Measurements from ENCODE around the gene RIT1.
"Not testable (repeated sequence)": the region's sequence is repeated elsewhere in the genome, so short reads cannot be mapped to it uniquely, and the experiment has no call there.

The RIT1 gene

GRCh38 chr1:155913969-155914757 is 3.0 kb upstream of the RIT1 start:
- H3K4me3 ChIP-seq (ENCODE audit: low read depth, low read length) = no peak overlapping the region
- H3K36me3 ChIP-seq (ENCODE audit: insufficient read depth, low read length) = peaks cover 46% of the 10 kb centered on the region
- no peaks in the 10 kb centered on the region for H3K27me3 ChIP-seq (ENCODE audit: insufficient read depth, low read length)
- no peak overlapping the region for H2AFZ ChIP-seq (ENCODE audit: low read length, unreplicated experiment)
- peaks cover 16% of the 10 kb centered on the region for H3K79me2 ChIP-seq (ENCODE audit: control insufficient read depth, insufficient read depth, low read length, unreplicated experiment)
- H3K4me1 ChIP-seq (ENCODE audit: control insufficient read depth, insufficient read depth, low read length, unreplicated experiment) = peaks cover 10% of the 10 kb centered on the region
- peak overlapping the region; percentile 27; the same call in 1 of the 2 replicates for H3K27ac ChIP-seq (ENCODE audit: low read depth, low read length)

- peaks cover 19% of the 10 kb centered on the region for H3K79me2 ChIP-seq (ENCODE audit: control insufficient read depth, insufficient read depth, low read length, unreplicated experiment)
- peaks cover 10% of the 10 kb centered on the region for H3K4me1 ChIP-seq (ENCODE audit: control insufficient read depth, insufficient read depth, low read length, unreplicated experiment)
- no peaks in the 10 kb centered on the region for H3K27me3 ChIP-seq (ENCODE audit: insufficient read depth, low read length)
- H2AFZ ChIP-seq (ENCODE audit: low read length, unreplicated experiment) = no peak overlapping the region
- H3K27ac ChIP-seq (ENCODE audit: low read depth, low read length) = peak overlapping the region; percentile 86
- H3K36me3 ChIP-seq (ENCODE audit: insufficient read depth, low read length) = peaks cover 31% of the 10 kb centered on the region
- H3K4me3 ChIP-seq (ENCODE audit: low read depth, low read length) = peak overlapping the region; percentile 92; the same call in 1 of the 2 replicates
Measured at GRCh38 chr1:155912056-155912536, 947 bp upstream of the RIT1 start.

DNA sequence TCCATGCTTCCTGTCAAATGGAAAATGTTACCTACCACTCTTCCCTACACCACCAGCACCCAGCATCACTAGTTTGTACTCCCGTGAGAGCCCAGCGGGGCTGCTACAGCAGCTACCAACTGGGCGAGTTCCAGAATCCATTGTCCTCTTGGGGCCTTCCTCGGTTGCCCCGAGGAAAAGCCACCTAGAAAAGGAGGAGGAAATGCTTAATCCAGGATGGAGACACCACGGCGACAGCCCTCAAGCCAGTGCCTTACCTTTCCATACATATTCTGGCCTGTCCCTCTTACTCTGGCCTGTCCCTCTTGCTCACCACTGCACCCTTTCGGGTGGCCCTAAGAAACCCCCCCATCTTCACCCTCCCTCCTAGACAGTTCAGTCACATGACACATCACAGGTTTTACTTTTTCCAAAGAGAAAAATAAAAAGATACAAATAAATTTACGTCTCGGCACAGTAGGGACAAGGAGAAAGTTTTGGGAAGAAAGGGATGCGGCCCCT is 478 bp downstream of the RIT1 start:
- Histone ChIP-seq H3K4me1 (ENCODE audit: control insufficient read depth, insufficient read depth, low read length, unreplicated experiment) (peaks cover 10% of the 10 kb centered on the region), H3K36me3 (ENCODE audit: insufficient read depth, low read length) (peaks cover 20% of the 10 kb centered on the region), H3K4me3 (ENCODE audit: low read depth, low read length) (peak overlapping the region; percentile 92), H3K27me3 (ENCODE audit: insufficient read depth, low read length) (no peaks in the 10 kb centered on the region), H3K79me2 (ENCODE audit: control insufficient read depth, insufficient read depth, low read length, unreplicated experiment) (peaks cover 19% of the 10 kb centered on the region), H3K27ac (ENCODE audit: low read depth, low read length) (peak overlapping the region; percentile 86), H2AFZ (ENCODE audit: low read length, unreplicated experiment) (no peak overlapping the region)

DNA sequence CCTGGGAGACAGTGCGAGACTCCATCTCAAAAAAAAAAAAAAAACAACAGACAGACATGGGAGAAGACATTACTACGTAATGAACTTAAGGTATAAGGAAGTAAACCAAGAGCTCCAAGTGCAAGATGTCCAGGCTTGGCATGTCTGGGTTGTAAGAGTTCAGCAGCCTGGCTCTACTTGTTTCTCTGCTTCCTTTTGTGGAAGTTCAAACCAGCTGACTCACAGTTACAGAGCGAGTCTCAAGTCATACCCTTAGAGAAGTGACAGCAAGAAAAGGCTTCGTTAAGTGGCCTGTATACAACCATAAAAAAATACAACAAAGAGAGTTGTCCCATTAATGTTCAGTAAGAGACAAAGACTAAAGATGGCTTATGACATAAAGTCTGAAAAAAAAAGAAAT is 1.3 kb downstream of the RIT1 start:
- Histone ChIP-seq H3K79me2 (ENCODE audit: control insufficient read depth, insufficient read depth, low read length, unreplicated experiment) (peaks cover 21% of the 10 kb centered on the region), H2AFZ (ENCODE audit: low read length, unreplicated experiment) (no peak overlapping the region), H3K27me3 (ENCODE audit: insufficient read depth, low read length) (no peaks in the 10 kb centered on the region), H3K4me1 (ENCODE audit: control insufficient read depth, insufficient read depth, low read length, unreplicated experiment) (peaks cover 10% of the 10 kb centered on the region), H3K27ac (ENCODE audit: low read depth, low read length) (peak overlapping the region; percentile 86), H3K36me3 (ENCODE audit: insufficient read depth, low read length) (peaks cover 23% of the 10 kb centered on the region), H3K4me3 (ENCODE audit: low read depth, low read length) (peak overlapping the region; percentile 92)

GRCh38 chr1:155904261-155904660 is 6.9 kb downstream of the RIT1 start:
- Histone ChIP-seq H2AFZ (ENCODE audit: low read length, unreplicated experiment) (no peak overlapping the region), H3K4me3 (ENCODE audit: low read depth, low read length) (no peak overlapping the region), H3K36me3 (ENCODE audit: insufficient read depth, low read length) (peaks cover 27% of the 10 kb centered on the region), H3K79me2 (ENCODE audit: control insufficient read depth, insufficient read depth, low read length, unreplicated experiment) (peaks cover 11% of the 10 kb centered on the region), H3K4me1 (ENCODE audit: control insufficient read depth, insufficient read depth, low read length, unreplicated experiment) (no peaks in the 10 kb centered on the region), H3K27me3 (ENCODE audit: insufficient read depth, low read length) (no peaks in the 10 kb centered on the region), H3K27ac (ENCODE audit: low read depth, low read length) (no peak overlapping the region)

GRCh38 chr1:155900161-155900560 is 11.0 kb downstream of the RIT1 start:
- H3K4me1 ChIP-seq (ENCODE audit: control insufficient read depth, insufficient read depth, low read length, unreplicated experiment) = peaks cover 4% of the 10 kb centered on the region
- H2AFZ ChIP-seq (ENCODE audit: low read length, unreplicated experiment) = no peak overlapping the region
- no peak overlapping the region for H3K4me3 ChIP-seq (ENCODE audit: low read depth, low read length)
- H3K36me3 ChIP-seq (ENCODE audit: insufficient read depth, low read length) = peaks cover 41% of the 10 kb centered on the region
- peaks cover 4% of the 10 kb centered on the region for H3K79me2 ChIP-seq (ENCODE audit: control insufficient read depth, insufficient read depth, low read length, unreplicated experiment)
- H3K27me3 ChIP-seq (ENCODE audit: insufficient read depth, low read length) = no peaks in the 10 kb centered on the region
- no peak overlapping the region for H3K27ac ChIP-seq (ENCODE audit: low read depth, low read length)

DNA sequence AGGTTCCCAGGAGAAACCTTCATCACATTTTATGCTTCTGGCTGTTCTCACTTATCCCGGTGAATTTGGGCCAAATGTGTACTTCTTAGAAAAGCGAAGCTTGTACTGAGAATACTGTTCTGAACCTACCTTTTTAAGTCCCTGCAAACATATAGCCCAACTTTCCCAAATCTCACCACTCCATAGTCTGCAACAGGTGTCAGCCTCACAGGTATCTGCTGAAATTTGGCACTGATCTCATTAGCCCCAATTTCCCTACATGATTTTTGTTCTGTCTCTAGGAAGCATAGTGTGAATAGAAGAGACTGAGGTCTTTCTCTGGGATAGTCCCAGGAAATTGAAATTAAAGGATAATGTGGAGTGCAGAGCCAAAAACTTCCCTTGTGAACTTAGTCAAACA is 11.5 kb downstream of the RIT1 start:
- no peaks in the 10 kb centered on the region for H3K27me3 ChIP-seq (ENCODE audit: insufficient read depth, low read length)
- H3K79me2 ChIP-seq (ENCODE audit: control insufficient read depth, insufficient read depth, low read length, unreplicated experiment) = no peaks in the 10 kb centered on the region
- H3K36me3 ChIP-seq (ENCODE audit: insufficient read depth, low read length) = peaks cover 37% of the 10 kb centered on the region
- H3K27ac ChIP-seq (ENCODE audit: low read depth, low read length) = no peak overlapping the region
- no peak overlapping the region for H3K4me3 ChIP-seq (ENCODE audit: low read depth, low read length)
- H2AFZ ChIP-seq (ENCODE audit: low read length, unreplicated experiment) = no peak overlapping the region
- H3K4me1 ChIP-seq (ENCODE audit: control insufficient read depth, insufficient read depth, low read length, unreplicated experiment) = peaks cover 4% of the 10 kb centered on the region

DNA sequence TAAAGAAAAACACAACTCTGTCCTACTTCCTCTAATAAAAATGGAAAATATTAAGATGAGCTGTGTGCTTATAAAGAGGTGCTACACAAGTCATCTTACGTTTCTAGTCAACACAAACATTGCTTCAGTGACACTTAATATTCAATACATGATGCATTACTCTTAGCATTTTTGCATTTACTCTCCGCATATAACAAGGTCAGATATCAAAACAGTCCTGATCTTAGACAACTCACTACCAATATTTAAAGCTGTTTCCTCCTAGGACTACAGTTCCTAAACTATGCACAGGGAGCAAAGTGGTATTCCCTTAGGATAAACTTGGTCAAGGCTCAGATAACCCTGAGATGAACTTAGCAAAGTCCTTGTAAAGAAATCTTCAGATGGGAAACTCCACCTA is 12.3 kb downstream of the RIT1 start:
- Histone ChIP-seq H2AFZ (ENCODE audit: low read length, unreplicated experiment) (no peak overlapping the region), H3K27ac (ENCODE audit: low read depth, low read length) (0 out of 2 replicates have a peak overlapping the region, but pooled peaks have one; percentile 16), H3K79me2 (ENCODE audit: control insufficient read depth, insufficient read depth, low read length, unreplicated experiment) (no peaks in the 10 kb centered on the region), H3K4me1 (ENCODE audit: control insufficient read depth, insufficient read depth, low read length, unreplicated experiment) (peaks cover 7% of the 10 kb centered on the region), H3K36me3 (ENCODE audit: insufficient read depth, low read length) (peaks cover 30% of the 10 kb centered on the region), H3K4me3 (ENCODE audit: low read depth, low read length) (no peak overlapping the region), H3K27me3 (ENCODE audit: insufficient read depth, low read length) (no peaks in the 10 kb centered on the region)

DNA sequence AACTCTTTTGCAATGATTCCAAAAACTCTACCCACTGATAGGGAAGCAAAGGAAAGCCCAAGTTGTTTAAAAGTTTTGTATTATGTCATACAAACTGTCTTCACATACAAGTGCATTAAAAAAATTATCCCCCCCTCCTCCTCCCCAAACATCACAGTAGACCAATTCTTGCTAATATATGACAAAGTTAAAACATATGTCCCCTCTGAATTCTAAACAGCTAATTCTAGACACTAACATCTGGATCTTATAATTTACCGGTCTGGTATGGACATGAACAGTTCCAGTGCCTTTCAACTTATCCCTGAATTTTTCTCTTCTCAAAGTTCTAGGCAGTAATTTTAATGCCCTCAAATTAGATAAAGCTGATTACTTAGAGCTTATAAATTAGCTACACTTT is 13.4 kb downstream of the RIT1 start:
- Histone ChIP-seq H3K4me3 (ENCODE audit: low read depth, low read length) (no peak overlapping the region), H2AFZ (ENCODE audit: low read length, unreplicated experiment) (no peak overlapping the region), H3K79me2 (ENCODE audit: control insufficient read depth, insufficient read depth, low read length, unreplicated experiment) (no peaks in the 10 kb centered on the region), H3K4me1 (ENCODE audit: control insufficient read depth, insufficient read depth, low read length, unreplicated experiment) (peaks cover 18% of the 10 kb centered on the region), H3K27me3 (ENCODE audit: insufficient read depth, low read length) (no peaks in the 10 kb centered on the region), H3K36me3 (ENCODE audit: insufficient read depth, low read length) (peaks cover 27% of the 10 kb centered on the region), H3K27ac (ENCODE audit: low read depth, low read length) (no peak overlapping the region)

DNA sequence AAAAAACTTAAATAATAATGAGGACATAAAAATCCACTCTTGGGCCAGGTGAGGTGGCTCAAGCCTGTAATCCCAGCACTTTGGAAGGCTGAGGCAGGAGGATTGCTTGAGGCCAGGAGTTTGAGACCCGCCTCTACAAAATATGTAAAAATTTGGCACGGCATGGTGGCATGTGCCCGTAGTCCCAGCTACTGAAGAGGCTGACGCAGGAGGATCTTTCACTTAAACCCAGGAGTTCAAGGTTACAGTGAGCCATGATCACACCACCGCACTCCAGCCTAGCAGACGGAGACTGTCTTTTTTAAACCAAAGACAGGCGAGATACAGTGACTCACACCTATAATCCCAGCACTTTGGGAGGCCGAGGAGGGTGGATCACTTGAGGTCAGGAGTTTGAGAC is 14.7 kb downstream of the RIT1 start:
- not testable (repeated sequence) for H3K4me3 ChIP-seq (ENCODE audit: low read depth, low read length); H3K79me2 ChIP-seq (ENCODE audit: control insufficient read depth, insufficient read depth, low read length, unreplicated experiment); H3K27ac ChIP-seq (ENCODE audit: low read depth, low read length); H2AFZ ChIP-seq (ENCODE audit: low read length, unreplicated experiment); H3K27me3 ChIP-seq (ENCODE audit: insufficient read depth, low read length)
- H3K36me3 ChIP-seq (ENCODE audit: insufficient read depth, low read length) = peaks cover 27% of the 10 kb centered on the region
- H3K4me1 ChIP-seq (ENCODE audit: control insufficient read depth, insufficient read depth, low read length, unreplicated experiment) = peaks cover 25% of the 10 kb centered on the region

DNA sequence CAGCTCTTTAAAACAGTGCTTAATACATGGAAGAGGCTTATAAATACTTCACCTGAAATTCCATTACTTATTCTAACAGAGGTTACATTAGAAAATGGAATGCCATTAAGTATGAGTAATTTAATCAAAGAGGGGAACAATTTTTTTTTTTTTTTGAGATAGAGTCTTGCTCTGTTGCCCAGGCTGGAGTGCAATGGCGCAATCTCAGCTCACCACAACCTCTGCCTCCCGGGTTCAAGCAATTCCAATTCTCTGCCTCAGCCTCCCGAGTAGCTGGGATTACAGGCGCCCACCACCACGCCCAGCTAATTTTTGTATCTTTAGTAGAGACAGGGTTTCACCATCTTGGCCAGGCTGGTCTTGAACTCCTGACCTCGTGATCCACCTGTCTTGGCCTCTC is 15.5 kb downstream of the RIT1 start:
- Histone ChIP-seq H3K36me3 (ENCODE audit: insufficient read depth, low read length) (peaks cover 27% of the 10 kb centered on the region), H3K4me1 (ENCODE audit: control insufficient read depth, insufficient read depth, low read length, unreplicated experiment) (peaks cover 25% of the 10 kb centered on the region), H3K27ac (ENCODE audit: low read depth, low read length) (0 out of 2 replicates have a peak overlapping the region, but pooled peaks have one; percentile 16)
- H2AFZ ChIP-seq (ENCODE audit: low read length, unreplicated experiment); H3K79me2 ChIP-seq (ENCODE audit: control insufficient read depth, insufficient read depth, low read length, unreplicated experiment); H3K4me3 ChIP-seq (ENCODE audit: low read depth, low read length); H3K27me3 ChIP-seq (ENCODE audit: insufficient read depth, low read length): not testable (repeated sequence)

Measured in ACC112 (cell line).